RPMI7951 (cell line): Measurements from ENCODE around the gene FGF8. TPM values are rescaled to one million over a fixed set of nuclear protein-coding genes. Genes with fewer than 3 reads are reported as not detected.

Source experiments
- DNase-seq: peaks from one replicate; pipeline ENCODE4 v3.0.0-alpha.2; 2012; ENCODE audit warnings: low read depth
- total RNA-seq: library from RNA; depleted of rRNA; stranded (reverse); fragments of >200 nt; shearing (Covaris generic); gene quantifications from 2 replicates; pipeline ENCODE4 v1.2.3, GENCODE V29; 2014

The FGF8 gene
- total RNA-seq, 1 experiment from 2014 or later: not detected

- no peak for DNase-seq
Measured at GRCh38 chr10:101769541-101770180, 6.3 kb downstream of the FGF8 start.

- no peak for DNase-seq
Measured at GRCh38 chr10:101768791-101769170, 7.1 kb downstream of the FGF8 start.

- DNase-seq: no peak
Measured at GRCh38 chr10:101767966-101768790, 7.7 kb downstream of the FGF8 start.

GRCh38 chr10:101767600-101767945, 8.3 kb downstream of the FGF8 start:
- no peak for DNase-seq

- no peak for DNase-seq
Measured at GRCh38 chr10:101766753-101767599, 8.9 kb downstream of the FGF8 start.

- DNase-seq: no peak
Measured at GRCh38 chr10:101766306-101766705, 9.6 kb downstream of the FGF8 start.

GRCh38 chr10:101763141-101763846, 12.6 kb downstream of the FGF8 start:
- no peak for DNase-seq

- DNase-seq: no peak
Measured at GRCh38 chr10:101762736-101763135, 13.2 kb downstream of the FGF8 start.

GRCh38 chr10:101761226-101761625, 14.7 kb downstream of the FGF8 start:
- DNase-seq: no peak

- DNase-seq: no peak
Measured at GRCh38 chr10:101760510-101760909, 15.4 kb downstream of the FGF8 start.

- DNase-seq: no peak
Measured at GRCh38 chr10:101759309-101760247, 16.3 kb downstream of the FGF8 start.

GRCh38 chr10:101758858-101759257, 17.1 kb downstream of the FGF8 start:
- no peak for DNase-seq

GRCh38 chr10:101752241-101752640, 23.7 kb downstream of the FGF8 start:
- DNase-seq: no peak

- no peak for DNase-seq
Measured at GRCh38 chr10:101749047-101750016, 26.6 kb downstream of the FGF8 start.

- no peak for DNase-seq
Measured at GRCh38 chr10:101748496-101748895, 27.4 kb downstream of the FGF8 start.

GRCh38 chr10:101745074-101745696, 30.7 kb downstream of the FGF8 start:
- no peak for DNase-seq

- DNase-seq: no peak
Measured at GRCh38 chr10:101744267-101744666, 31.6 kb downstream of the FGF8 start.

GRCh38 chr10:101741938-101742337, 34.0 kb downstream of the FGF8 start:
- no peak for DNase-seq

- no peak for DNase-seq
Measured at GRCh38 chr10:101736666-101737065, 39.2 kb downstream of the FGF8 start.
